Activated T-helper 2 cell treated with anti-CD3 and anti-CD28 coated beads, Interferon-gamma antibody, Interleukin-2, Interleukin-4, amounts not matched to agents 10 μg/mL and 5 μg/mL and 100 μg/mL, durations not matched to agents 14 hours and 24 hours and 36 hours (primary cell): ENCODE data around the gene LMF2. TPM values are rescaled to one million over a fixed set of nuclear protein-coding genes. Genes with fewer than 3 reads are reported as not detected.

Experiments used
- DNase-seq: peaks from one replicate; pipeline ENCODE4 v3.0.0; 2021; ENCODE audit warnings: low spot score
- H3K27ac Mint-ChIP-seq: one replicate; pipeline ENCODE4 v1.8.0; 2021; ENCODE audit warnings: mixed read lengths
- H3K27me3 Mint-ChIP-seq: one replicate; pipeline ENCODE4 v1.8.0; 2021; ENCODE audit warnings: low read depth, mixed read lengths
- H3K36me3 Mint-ChIP-seq: one replicate; pipeline ENCODE4 v1.8.0; 2021; ENCODE audit warnings: low read depth, mixed read lengths
- H3K4me1 Mint-ChIP-seq: one replicate; pipeline ENCODE4 v1.8.0; 2021; ENCODE audit warnings: low read depth, mixed read lengths
- H3K4me3 Mint-ChIP-seq: one replicate; pipeline ENCODE4 v1.8.0; 2021; ENCODE audit warnings: low read depth, mild to moderate bottlenecking, moderate library complexity, mixed read lengths
- H3K9me3 Mint-ChIP-seq: one replicate; pipeline ENCODE4 v1.8.0; 2021; ENCODE audit warnings: mixed read lengths
- intact Hi-C: fragments of 100-400 bp; cut with micrococcal nuclease; formaldehyde crosslinking; loops from one replicate; pipeline ENCODE4 v1.15.1; 2023
- total RNA-seq: library from RNA; stranded (reverse); gene quantifications from 2 replicates; pipeline ENCODE4 v1.2.3, GENCODE V29; 2022

LMF2 gene
- total RNA-seq, 1 donor from 2014 or later = 77.2 TPM

- intact Hi-C loops = loop anchor here (10.0 kb wide), 1 partner anchor 120 kb away; the partner anchor contains the start of gene PPP6R2
- H3K27me3 Mint-ChIP-seq = no peaks in the 10 kb centered on the region
- DNase-seq = no peak
- H3K36me3 Mint-ChIP-seq = peaks cover 50% of the 10 kb centered on the region
- peaks cover 13% of the 10 kb centered on the region for H3K4me1 Mint-ChIP-seq
- H3K4me3 Mint-ChIP-seq = no peak overlapping the region
- no peaks in the 10 kb centered on the region for H3K9me3 Mint-ChIP-seq
- no peak overlapping the region for H3K27ac Mint-ChIP-seq
Measured at GRCh38 chr22:50465066-50465930, 42.2 kb downstream of the LMF2 start.

DNA sequence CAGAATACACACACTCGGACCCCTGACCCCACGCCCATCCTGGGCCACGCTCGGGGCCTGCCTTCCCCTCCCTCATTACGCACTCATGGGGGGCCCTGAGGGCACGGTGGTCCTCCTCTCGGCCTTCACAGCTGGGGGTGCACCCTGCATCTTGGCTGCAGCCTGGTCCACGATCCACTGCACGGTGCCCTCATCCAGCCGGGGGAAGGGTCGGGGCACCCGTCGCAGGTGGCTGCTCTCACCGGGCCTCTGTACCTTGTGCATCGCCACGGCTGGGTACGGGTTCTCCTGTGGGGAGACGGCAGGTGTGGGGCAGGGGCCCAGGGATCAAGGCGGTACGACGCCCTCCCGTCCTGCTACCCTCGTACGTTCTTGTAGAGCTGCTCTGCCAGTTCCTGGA is 43.1 kb downstream of the LMF2 start:
- DNase-seq = no peak
- H3K4me3 Mint-ChIP-seq = no peak overlapping the region
- H3K36me3 Mint-ChIP-seq = peaks cover 52% of the 10 kb centered on the region

GRCh38 chr22:50463188-50463900 is 44.2 kb downstream of the LMF2 start:
- no peaks in the 10 kb centered on the region for H3K9me3 Mint-ChIP-seq
- H3K36me3 Mint-ChIP-seq = peaks cover 54% of the 10 kb centered on the region
- no peaks in the 10 kb centered on the region for H3K27me3 Mint-ChIP-seq
- no peak overlapping the region for H3K4me3 Mint-ChIP-seq
- no peak for DNase-seq
- intact Hi-C loops = loop anchor here (10.0 kb wide), 1 partner anchor 119 kb away; the partner anchor contains the start of gene PPP6R2
- H3K4me1 Mint-ChIP-seq = peaks cover 4% of the 10 kb centered on the region
- H3K27ac Mint-ChIP-seq = no peak overlapping the region

More for the DNA sequence above, 43.1 kb downstream of the LMF2 start:
- H3K27me3 Mint-ChIP-seq = no peaks in the 10 kb centered on the region
- H3K4me1 Mint-ChIP-seq = peaks cover 10% of the 10 kb centered on the region
- H3K27ac Mint-ChIP-seq = no peak overlapping the region
- intact Hi-C loops = loop anchor here (10.0 kb wide), 1 partner anchor 120 kb away; the partner anchor contains the start of gene PPP6R2
- no peaks in the 10 kb centered on the region for H3K9me3 Mint-ChIP-seq

GRCh38 chr22:50461979-50462540 is 45.4 kb downstream of the LMF2 start:
- peaks cover 4% of the 10 kb centered on the region for H3K4me1 Mint-ChIP-seq
- H3K27me3 Mint-ChIP-seq = no peaks in the 10 kb centered on the region
- no peak overlapping the region for H3K4me3 Mint-ChIP-seq
- DNase-seq = no peak
- peaks cover 60% of the 10 kb centered on the region for H3K36me3 Mint-ChIP-seq
- H3K27ac Mint-ChIP-seq = no peak overlapping the region
- H3K9me3 Mint-ChIP-seq = no peaks in the 10 kb centered on the region
- intact Hi-C loops = loop anchor here (10.0 kb wide), 1 partner anchor 117 kb away; the partner anchor contains the start of gene PPP6R2

GRCh38 chr22:50461536-50461935 is 46.0 kb downstream of the LMF2 start:
- peaks cover 59% of the 10 kb centered on the region for H3K36me3 Mint-ChIP-seq
- no peak for DNase-seq
- no peak overlapping the region for H3K4me3 Mint-ChIP-seq
- intact Hi-C loops = loop anchor here (10.0 kb wide), 1 partner anchor 117 kb away; the partner anchor contains the start of gene PPP6R2
- H3K9me3 Mint-ChIP-seq = no peaks in the 10 kb centered on the region
- no peak overlapping the region for H3K27ac Mint-ChIP-seq
- H3K27me3 Mint-ChIP-seq = no peaks in the 10 kb centered on the region
- no peaks in the 10 kb centered on the region for H3K4me1 Mint-ChIP-seq

- intact Hi-C loops = loop anchor here (10.0 kb wide), 1 partner anchor 116 kb away; the partner anchor contains the start of gene PPP6R2
- DNase-seq = no peak
- H3K9me3 Mint-ChIP-seq = no peaks in the 10 kb centered on the region
- H3K4me1 Mint-ChIP-seq = no peaks in the 10 kb centered on the region
- H3K4me3 Mint-ChIP-seq = no peak overlapping the region
- H3K36me3 Mint-ChIP-seq = peaks cover 55% of the 10 kb centered on the region
- H3K27ac Mint-ChIP-seq = no peak overlapping the region
- no peaks in the 10 kb centered on the region for H3K27me3 Mint-ChIP-seq
Measured at GRCh38 chr22:50460938-50461337, 46.6 kb downstream of the LMF2 start.

- Mint-ChIP-seq H3K36me3 (peaks cover 54% of the 10 kb centered on the region), H3K9me3 (no peaks in the 10 kb centered on the region), H3K27ac (no peak overlapping the region), H3K27me3 (no peaks in the 10 kb centered on the region), H3K4me3 (no peak overlapping the region), H3K4me1 (no peaks in the 10 kb centered on the region)
- intact Hi-C loops = loop anchor here (10.0 kb wide), 1 partner anchor 115 kb away; the partner anchor contains the start of gene PPP6R2
- no peak for DNase-seq
Measured at GRCh38 chr22:50459496-50460140, 47.9 kb downstream of the LMF2 start.

GRCh38 chr22:50459016-50459415 is 48.5 kb downstream of the LMF2 start:
- Mint-ChIP-seq H3K4me1 (peaks cover under 1% of the 10 kb centered on the region), H3K27me3 (no peaks in the 10 kb centered on the region), H3K36me3 (peaks cover 53% of the 10 kb centered on the region), H3K27ac (no peak overlapping the region), H3K4me3 (no peak overlapping the region), H3K9me3 (no peaks in the 10 kb centered on the region)
- no peak for DNase-seq
- intact Hi-C loops = no loop called here

DNA sequence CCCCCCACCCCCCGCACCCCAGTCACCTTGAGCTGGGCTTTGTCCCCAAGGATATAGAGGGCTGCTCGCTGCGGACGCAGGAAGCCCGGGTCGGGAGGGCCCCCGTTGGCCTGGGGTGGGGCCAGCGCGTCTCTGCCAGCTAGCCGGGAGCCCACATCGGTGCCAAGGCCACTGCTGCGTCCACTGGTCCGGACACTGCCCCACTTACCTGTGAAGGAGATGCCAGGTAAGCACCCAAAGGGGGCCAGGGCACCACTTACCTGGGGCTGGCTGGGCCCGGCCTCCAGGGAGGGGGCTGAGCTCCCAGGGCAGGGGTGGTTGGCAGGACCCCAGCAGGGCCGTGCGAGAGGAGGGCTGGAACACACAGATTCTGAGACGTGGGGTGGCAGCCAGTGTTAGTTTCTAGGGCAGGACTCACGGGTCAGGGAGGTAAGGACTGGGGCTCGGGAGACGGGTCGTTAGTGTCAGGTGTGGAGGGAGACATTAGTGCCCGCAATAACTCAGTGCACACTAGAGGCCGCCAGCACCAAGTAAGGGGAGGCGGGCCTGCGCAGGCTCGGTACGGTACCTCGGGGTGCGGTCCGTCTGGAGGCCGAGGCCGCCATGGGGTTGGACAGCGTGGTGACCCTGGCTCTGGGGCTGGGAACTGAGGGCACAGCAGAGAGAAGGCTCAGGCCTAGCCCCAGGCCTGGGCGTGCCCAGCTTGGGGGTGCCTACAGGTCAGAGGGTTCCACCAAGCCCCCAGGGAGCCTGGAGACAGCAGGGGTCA is 50.9 kb downstream of the LMF2 start:
- H3K27ac Mint-ChIP-seq = no peak overlapping the region
- peaks cover 53% of the 10 kb centered on the region for H3K36me3 Mint-ChIP-seq
- intact Hi-C loops = no loop called here
- H3K9me3 Mint-ChIP-seq = no peaks in the 10 kb centered on the region
- no peak overlapping the region for H3K4me3 Mint-ChIP-seq
- H3K27me3 Mint-ChIP-seq = no peaks in the 10 kb centered on the region
- H3K4me1 Mint-ChIP-seq = peaks cover 10% of the 10 kb centered on the region
- no peak for DNase-seq

- Mint-ChIP-seq H3K4me1 (peaks cover 10% of the 10 kb centered on the region), H3K27me3 (no peaks in the 10 kb centered on the region), H3K27ac (no peak overlapping the region), H3K4me3 (no peak overlapping the region), H3K9me3 (no peaks in the 10 kb centered on the region), H3K36me3 (peaks cover 58% of the 10 kb centered on the region)
- intact Hi-C loops = no loop called here
- DNase-seq = no peak
Measured at GRCh38 chr22:50456026-50456425, 51.5 kb downstream of the LMF2 start.

- intact Hi-C loops = no loop called here
- Mint-ChIP-seq H3K36me3 (peaks cover 56% of the 10 kb centered on the region), H3K27me3 (no peaks in the 10 kb centered on the region), H3K4me3 (no peak overlapping the region), H3K4me1 (peaks cover 10% of the 10 kb centered on the region), H3K27ac (no peak overlapping the region), H3K9me3 (no peaks in the 10 kb centered on the region)
- DNase-seq = no peak
Measured at GRCh38 chr22:50455201-50455600, 52.3 kb downstream of the LMF2 start.
